Stimulated activated CD4-positive, alpha-beta T cell treated with anti-CD3 and anti-CD28 coated beads, Interleukin-1b, Interleukin-23, amount 100 ng/mL, for 48 hours (primary cell): ENCODE results near the gene ATP2C2.

ENCODE experiments used
- DNase-seq: peaks from one replicate; pipeline ENCODE4 v3.0.0-alpha.2; 2020

Gene ATP2C2

GRCh38 chr16:84478172-84478947, 110.0 kb downstream of the ATP2C2 start:
- DNase-seq = no peak

- DNase-seq = no peak
These were observed 111.5 kb downstream of the ATP2C2 start for GRCh38 chr16:84479716-84480450.

GRCh38 chr16:84481051-84481735, 112.9 kb downstream of the ATP2C2 start:
- no peak for DNase-seq

- DNase-seq = no peak
These were observed 113.9 kb downstream of the ATP2C2 start for GRCh38 chr16:84482001-84482891.

GRCh38 chr16:84482951-84483881, 114.9 kb downstream of the ATP2C2 start:
- DNase-seq = no peak

GRCh38 chr16:84483882-84484565, 115.7 kb downstream of the ATP2C2 start:
- DNase-seq = no peak

- DNase-seq = no peak
These were observed 116.4 kb downstream of the ATP2C2 start for GRCh38 chr16:84484579-84485254.

GRCh38 chr16:84485255-84486010, 117.1 kb downstream of the ATP2C2 start:
- DNase-seq = no peak

GRCh38 chr16:84486126-84486525, 117.8 kb downstream of the ATP2C2 start:
- DNase-seq = no peak

GRCh38 chr16:84486551-84487235, 118.4 kb downstream of the ATP2C2 start:
- no peak for DNase-seq

- no peak for DNase-seq
These were observed 119.0 kb downstream of the ATP2C2 start for GRCh38 chr16:84487358-84487757.

GRCh38 chr16:84489131-84489530, 120.8 kb downstream of the ATP2C2 start:
- DNase-seq = no peak

GRCh38 chr16:84495506-84495905, 127.2 kb downstream of the ATP2C2 start:
- DNase-seq = no peak

GRCh38 chr16:84496991-84497390, 128.7 kb downstream of the ATP2C2 start:
- DNase-seq = no peak

- no peak for DNase-seq
These were observed 129.3 kb downstream of the ATP2C2 start for GRCh38 chr16:84497418-84498222.

GRCh38 chr16:84498223-84498610, 129.9 kb downstream of the ATP2C2 start:
- no peak for DNase-seq

- DNase-seq = no peak
These were observed 130.7 kb downstream of the ATP2C2 start for GRCh38 chr16:84498859-84499620.
